Measurements from ENCODE around the gene AOPEP. TPM values are rescaled to one million over a fixed set of nuclear protein-coding genes. Genes with fewer than 3 reads are reported as not detected.
A peak's percentile ranks its signal among the peaks of the same experiment; 100 is the strongest.
"Not testable (repeated sequence)": the region's sequence is repeated elsewhere in the genome, so short reads cannot be mapped to it uniquely, and the experiment has no call there.

The AOPEP gene
- total RNA-seq, 6 experiments from 2014 or later, result 36.6 to 110 (median 63.3) TPM

- Histone ChIP-seq H3K36me3 (no peaks in the 10 kb centered on the region), H3K9me3 (no peaks in the 10 kb centered on the region), H3K4me1 (peaks cover 0 to 2% (median under 1%) of the 10 kb centered on the region in 4 donors), H3K27me3 (no peaks in the 10 kb centered on the region), H3K4me3 (no peak overlapping the region), H3K27ac (no peak overlapping the region)
- ATAC-seq (peak in 1 of 4 donors; percentile 9), DNase-seq (no peak)
- intact Hi-C loops (cut with DNase I), result no loop called here
- 100% methylated on average over 1 of the region's 6 CpGs for WGBS (ENCODE audit: insufficient coverage, low coverage, low lambda C conversion rate, missing lambda C conversion rate)
- no peak for TF ChIP-seq POLR2A (IDR thresholded peaks at IDR 0.05)
- TF ChIP-seq CTCF (IDR thresholded peaks at IDR 0.05), result no peak
These were observed 208.9 kb downstream of the AOPEP start for GRCh38 chr9:94935396-94935795.

- Histone ChIP-seq H3K36me3 (no peaks in the 10 kb centered on the region), H3K27ac (no peak overlapping the region), H3K27me3 (no peaks in the 10 kb centered on the region), H3K4me3 (no peak overlapping the region), H3K4me1 (peaks cover 0 to 12% (median 7%) of the 10 kb centered on the region in 4 donors), H3K9me3 (no peaks in the 10 kb centered on the region)
- intact Hi-C loops (cut with DNase I), result no loop called here
- DNase-seq (no peak), ATAC-seq (no peak)
- 96% methylated on average over 3 of the region's 3 CpGs for WGBS (ENCODE audit: insufficient coverage, low coverage, low lambda C conversion rate, missing lambda C conversion rate)
- TF ChIP-seq CTCF (IDR thresholded peaks at IDR 0.05), result no peak
- no peak for TF ChIP-seq POLR2A (IDR thresholded peaks at IDR 0.05)
These were observed 209.9 kb downstream of the AOPEP start for GRCh38 chr9:94936419-94936818.

- intact Hi-C loops (cut with DNase I), result no loop called here
- DNase-seq, result no peak
- H3K27ac ChIP-seq, result peak overlapping the region in 1 of 3 donors; percentile 17
- H3K36me3 ChIP-seq, result no peaks in the 10 kb centered on the region
- no peaks in the 10 kb centered on the region for H3K27me3 ChIP-seq
- WGBS (ENCODE audit: insufficient coverage, low coverage, low lambda C conversion rate, missing lambda C conversion rate), result 89% methylated on average over 3 of the region's 6 CpGs
- H3K9me3 ChIP-seq, result no peaks in the 10 kb centered on the region
- H3K4me1 ChIP-seq, result peaks cover 0 to 21% (median 11%) of the 10 kb centered on the region in 4 donors
- TF ChIP-seq CTCF (IDR thresholded peaks at IDR 0.05), result no peak
- ATAC-seq, result peak in 1 of 4 donors; percentile 48
- H3K4me3 ChIP-seq, result no peak overlapping the region
These were observed 210.9 kb downstream of the AOPEP start for GRCh38 chr9:94937214-94937903.

GRCh38 chr9:94938384-94938783, 211.9 kb downstream of the AOPEP start:
- TF ChIP-seq POLR2A (IDR thresholded peaks at IDR 0.05) (no peak), CTCF (IDR thresholded peaks at IDR 0.05) (no peak)
- Histone ChIP-seq H3K36me3 (no peaks in the 10 kb centered on the region), H3K4me3 (no peak overlapping the region), H3K27me3 (no peaks in the 10 kb centered on the region), H3K9me3 (no peaks in the 10 kb centered on the region), H3K27ac (no peak overlapping the region), H3K4me1 (peaks cover 0 to 22% (median 11%) of the 10 kb centered on the region in 4 donors)
- ATAC-seq, result no peak
- no peak for DNase-seq
- 92% methylated on average over 2 of the region's 3 CpGs for WGBS (ENCODE audit: insufficient coverage, low coverage, low lambda C conversion rate, missing lambda C conversion rate)
- intact Hi-C loops (cut with DNase I), result no loop called here

- ATAC-seq; H3K4me3 ChIP-seq; H3K9me3 ChIP-seq; H3K27me3 ChIP-seq; DNase-seq; H3K36me3 ChIP-seq; intact Hi-C loops (cut with DNase I): not testable (repeated sequence)
- H3K27ac ChIP-seq, result peak overlapping the region; percentile 61 to 77 (median 75)
- 33% methylated on average over 1 of the region's 6 CpGs for WGBS (ENCODE audit: insufficient coverage, low coverage, low lambda C conversion rate, missing lambda C conversion rate)
- H3K4me1 ChIP-seq, result peaks cover 0 to 22% (median 11%) of the 10 kb centered on the region in 4 donors
These were observed 213.8 kb downstream of the AOPEP start for GRCh38 chr9:94940296-94940695.
